OCI-LY1 (cell line): ENCODE data around the gene NKD1.

Experiments
- H2AFZ ChIP-seq: fragments of 200-600 bp; sonication (generic), shearing (Covaris generic); 2 replicates; pipeline ENCODE4 v1.6.0; 2014; ENCODE audit warnings: antibody characterized with exemption, mild to moderate bottlenecking, low read length
- H3F3A ChIP-seq: fragments of 200-600 bp; sonication (generic), shearing (Covaris generic); 2 replicates; pipeline ENCODE4 v1.6.0; 2014; ENCODE audit warnings: mild to moderate bottlenecking, antibody characterized with exemption, low read length, moderate library complexity; ENCODE audit not compliant: insufficient read depth
- H3K27ac ChIP-seq: fragments of 200-600 bp; sonication (generic); 2 replicates; pipeline ENCODE4 v1.5.1; 2014; ENCODE audit warnings: low read length, mixed run types, mild to moderate bottlenecking, low read depth; ENCODE audit not compliant: poor library complexity, severe bottlenecking
- H3K27me3 ChIP-seq: fragments of 200-600 bp; sonication (generic); 2 replicates; pipeline ENCODE4 v1.6.0; 2014; ENCODE audit warnings: antibody characterized with exemption, mild to moderate bottlenecking, low read length, moderate library complexity; ENCODE audit not compliant: insufficient read depth
- H3K36me3 ChIP-seq: fragments of 200-600 bp; sonication (generic); 2 replicates; pipeline ENCODE4 v1.6.1; 2014; ENCODE audit warnings: mild to moderate bottlenecking, antibody characterized with exemption, low read length, moderate library complexity, mixed read lengths; ENCODE audit not compliant: insufficient read depth
- H3K4me1 ChIP-seq: fragments of 200-600 bp; sonication (generic); 2 replicates; pipeline ENCODE4 v1.5.1; 2014; ENCODE audit warnings: mild to moderate bottlenecking, low read length, moderate library complexity; ENCODE audit not compliant: insufficient read depth, severe bottlenecking
- H3K4me2 ChIP-seq: fragments of 200-600 bp; sonication (generic), shearing (Covaris generic); 2 replicates; pipeline ENCODE4 v1.6.1; 2014; ENCODE audit warnings: low read length
- H3K4me3 ChIP-seq: fragments of 200-600 bp; sonication (generic); 2 replicates; pipeline ENCODE4 v1.5.1; 2014; ENCODE audit warnings: low read length, low read depth, mild to moderate bottlenecking, mixed read lengths; ENCODE audit not compliant: poor library complexity, severe bottlenecking
- H3K79me2 ChIP-seq: fragments of 200-600 bp; shearing (Covaris generic); 2 replicates; pipeline ENCODE4 v1.6.1; 2016; ENCODE audit warnings: mixed run types, low read length, mixed read lengths; ENCODE audit not compliant: insufficient read depth
- H3K9ac ChIP-seq: fragments of 200-600 bp; sonication (generic), shearing (Covaris generic); 2 replicates; pipeline ENCODE4 v1.6.1; 2014; ENCODE audit warnings: mild to moderate bottlenecking, low read length, mixed read lengths
- H3K9me2 ChIP-seq: fragments of 200-600 bp; sonication (generic), shearing (Covaris generic); 2 replicates; pipeline ENCODE4 v1.6.1; 2014; ENCODE audit warnings: low read depth, mild to moderate bottlenecking, low read length, mixed read lengths
- H3K9me3 ChIP-seq: fragments of 200-600 bp; shearing (Covaris generic); 2 replicates; pipeline ENCODE4 v1.6.1; 2014; ENCODE audit warnings: low read length, mixed read lengths
- H4K20me1 ChIP-seq: fragments of 200-600 bp; sonication (generic), shearing (Covaris generic); 2 replicates; pipeline ENCODE4 v1.6.0; 2016; ENCODE audit warnings: mild to moderate bottlenecking, low read length; ENCODE audit not compliant: insufficient read depth
- CTCF ChIP-seq: fragments of 200-600 bp; sonication (generic), shearing (Covaris generic); IDR thresholded peaks from 2 replicates; pipeline ENCODE4 v1.5.1; 2017; ENCODE audit warnings: mild to moderate bottlenecking, antibody characterized with exemption, low read length, moderate library complexity, mixed read lengths
- EZH2 ChIP-seq: fragments of 200-600 bp; sonication (generic), shearing (Covaris generic); IDR thresholded peaks from 2 replicates; pipeline ENCODE4 v1.8.0; 2017; ENCODE audit warnings: borderline replicate concordance, mixed run types, mild to moderate bottlenecking, antibody characterized with exemption, low read length, moderate library complexity, mixed read lengths

Gene NKD1

GRCh38 chr16:50640391-50640790 is 92.2 kb downstream of the NKD1 start:
- Histone ChIP-seq H3K9me2 (no peaks in the 10 kb centered on the region), H3K4me2 (no peak overlapping the region), H3K27me3 (peaks cover 4% of the 10 kb centered on the region; the same call in 1 of the 2 replicates), H2AFZ (no peak overlapping the region), H3K27ac (no peak overlapping the region), H4K20me1 (no peaks in the 10 kb centered on the region), H3F3A (no peaks in the 10 kb centered on the region), H3K79me2 (no peaks in the 10 kb centered on the region), H3K36me3 (no peaks in the 10 kb centered on the region), H3K4me1 (no peaks in the 10 kb centered on the region), H3K9me3 (no peaks in the 10 kb centered on the region), H3K4me3 (no peak overlapping the region), H3K9ac (no peak overlapping the region)
- no peak for TF ChIP-seq CTCF
- TF ChIP-seq EZH2: no peak

- H3F3A ChIP-seq: no peaks in the 10 kb centered on the region
- no peak overlapping the region for H2AFZ ChIP-seq
- H3K9me2 ChIP-seq: no peaks in the 10 kb centered on the region
- H3K27me3 ChIP-seq: peaks cover 4% of the 10 kb centered on the region; the same call in 1 of the 2 replicates
- H3K36me3 ChIP-seq: no peaks in the 10 kb centered on the region
- H3K9me3 ChIP-seq: no peaks in the 10 kb centered on the region
- no peak overlapping the region for H3K4me3 ChIP-seq
- TF ChIP-seq EZH2 (no peak), CTCF (no peak)
- H3K79me2 ChIP-seq: no peaks in the 10 kb centered on the region
- H3K4me1 ChIP-seq: no peaks in the 10 kb centered on the region
- H3K9ac ChIP-seq: no peak overlapping the region
- no peak overlapping the region for H3K27ac ChIP-seq
- H4K20me1 ChIP-seq: no peaks in the 10 kb centered on the region
- H3K4me2 ChIP-seq: no peak overlapping the region
Observed at GRCh38 chr16:50640919-50641817, 93.0 kb downstream of the NKD1 start.

- H3K27me3 ChIP-seq: peaks cover 4% of the 10 kb centered on the region; the same call in 1 of the 2 replicates
- H3K9me3 ChIP-seq: no peaks in the 10 kb centered on the region
- TF ChIP-seq CTCF: no peak
- TF ChIP-seq EZH2: no peak
- H3K9ac ChIP-seq: no peak overlapping the region
- H3K36me3 ChIP-seq: no peaks in the 10 kb centered on the region
- H3K27ac ChIP-seq: no peak overlapping the region
- H3F3A ChIP-seq: no peaks in the 10 kb centered on the region
- H3K9me2 ChIP-seq: no peaks in the 10 kb centered on the region
- H3K4me3 ChIP-seq: no peak overlapping the region
- no peaks in the 10 kb centered on the region for H3K79me2 ChIP-seq
- no peak overlapping the region for H2AFZ ChIP-seq
- H3K4me1 ChIP-seq: no peaks in the 10 kb centered on the region
- no peak overlapping the region for H3K4me2 ChIP-seq
- H4K20me1 ChIP-seq: no peaks in the 10 kb centered on the region
Observed at GRCh38 chr16:50641818-50642187, 93.6 kb downstream of the NKD1 start.
